ENCODE data around the gene MUC6. TPM values are rescaled to one million over a fixed set of nuclear protein-coding genes. Genes with fewer than 3 reads are reported as not detected.

Gene MUC6
- total RNA-seq, 2 donors from 2014 or later, result not detected

DNA sequence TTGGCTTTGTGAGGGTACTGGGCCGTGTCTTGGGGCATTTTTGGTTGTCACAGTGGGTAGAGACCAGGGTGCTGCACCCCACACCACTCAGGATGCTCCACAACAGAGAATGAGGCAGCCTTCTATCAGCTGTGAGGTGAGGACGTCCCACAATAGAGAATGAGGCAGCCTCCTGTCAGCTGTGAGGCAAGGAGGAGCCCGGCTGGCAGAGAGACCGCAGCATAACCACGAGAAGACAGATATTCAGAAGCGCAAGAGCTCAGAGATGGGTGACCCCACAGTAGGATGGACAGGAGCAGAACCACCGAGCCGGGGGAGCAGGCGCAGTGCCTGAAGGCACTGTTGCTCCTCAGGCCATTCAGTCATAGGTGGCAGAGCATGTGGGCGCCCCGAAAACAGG, 63.3 kb downstream of the MUC6 start:
- no peak for DNase-seq (ENCODE audit: low spot score)
- Histone ChIP-seq H3K27me3 (no peaks in the 10 kb centered on the region), H3K27ac (no peak overlapping the region), H3K4me3 (no peak overlapping the region), H3K9me3 (no peaks in the 10 kb centered on the region), H3K36me3 (peaks cover 53% of the 10 kb centered on the region), H3K4me1 (peaks cover 0 to 14% of the 10 kb centered on the region in 2 donors)
- TF ChIP-seq, protein P1, sequence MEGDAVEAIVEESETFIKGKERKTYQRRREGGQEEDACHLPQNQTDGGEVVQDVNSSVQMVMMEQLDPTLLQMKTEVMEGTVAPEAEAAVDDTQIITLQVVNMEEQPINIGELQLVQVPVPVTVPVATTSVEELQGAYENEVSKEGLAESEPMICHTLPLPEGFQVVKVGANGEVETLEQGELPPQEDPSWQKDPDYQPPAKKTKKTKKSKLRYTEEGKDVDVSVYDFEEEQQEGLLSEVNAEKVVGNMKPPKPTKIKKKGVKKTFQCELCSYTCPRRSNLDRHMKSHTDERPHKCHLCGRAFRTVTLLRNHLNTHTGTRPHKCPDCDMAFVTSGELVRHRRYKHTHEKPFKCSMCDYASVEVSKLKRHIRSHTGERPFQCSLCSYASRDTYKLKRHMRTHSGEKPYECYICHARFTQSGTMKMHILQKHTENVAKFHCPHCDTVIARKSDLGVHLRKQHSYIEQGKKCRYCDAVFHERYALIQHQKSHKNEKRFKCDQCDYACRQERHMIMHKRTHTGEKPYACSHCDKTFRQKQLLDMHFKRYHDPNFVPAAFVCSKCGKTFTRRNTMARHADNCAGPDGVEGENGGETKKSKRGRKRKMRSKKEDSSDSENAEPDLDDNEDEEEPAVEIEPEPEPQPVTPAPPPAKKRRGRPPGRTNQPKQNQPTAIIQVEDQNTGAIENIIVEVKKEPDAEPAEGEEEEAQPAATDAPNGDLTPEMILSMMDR (IDR thresholded peaks at IDR 0.05), result no peak

DNA sequence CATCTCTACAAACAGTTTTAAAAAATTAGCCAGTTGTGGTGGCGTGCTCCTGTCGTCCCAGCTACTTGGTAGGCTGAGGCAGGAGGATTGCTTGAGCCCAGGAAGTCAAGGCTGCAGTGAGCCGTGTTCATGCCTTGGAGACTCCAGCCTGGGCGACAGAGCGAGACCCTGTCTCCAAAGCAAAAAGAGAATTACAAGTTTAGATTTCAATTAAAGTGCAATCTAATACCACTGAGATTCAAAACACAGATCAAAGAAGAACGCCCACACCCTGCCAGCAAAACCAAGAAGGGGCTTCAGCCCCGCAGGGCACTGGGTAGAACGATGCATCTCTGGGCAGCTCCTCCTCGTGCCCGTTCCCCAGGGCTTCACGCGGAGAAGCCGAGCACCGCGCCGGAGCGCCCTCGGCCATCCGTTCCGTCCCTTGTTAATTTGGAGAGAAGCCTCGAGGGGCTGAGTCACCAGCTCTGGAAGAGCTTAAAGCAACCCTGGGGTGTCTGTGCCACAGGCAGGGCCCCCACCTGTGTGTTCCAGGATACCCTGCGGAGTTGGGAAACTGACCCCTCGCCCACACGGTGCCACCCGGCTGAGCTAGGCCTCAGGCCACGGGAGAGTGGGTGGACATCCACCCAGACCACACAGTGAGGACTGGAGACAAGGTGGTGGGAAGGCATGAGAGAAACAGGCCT, 63.9 kb downstream of the MUC6 start:
- DNase-seq (ENCODE audit: low spot score), result no peak
- no peaks in the 10 kb centered on the region for H3K9me3 ChIP-seq
- TF ChIP-seq, protein P1 (IDR thresholded peaks at IDR 0.05), result no peak

DNA sequence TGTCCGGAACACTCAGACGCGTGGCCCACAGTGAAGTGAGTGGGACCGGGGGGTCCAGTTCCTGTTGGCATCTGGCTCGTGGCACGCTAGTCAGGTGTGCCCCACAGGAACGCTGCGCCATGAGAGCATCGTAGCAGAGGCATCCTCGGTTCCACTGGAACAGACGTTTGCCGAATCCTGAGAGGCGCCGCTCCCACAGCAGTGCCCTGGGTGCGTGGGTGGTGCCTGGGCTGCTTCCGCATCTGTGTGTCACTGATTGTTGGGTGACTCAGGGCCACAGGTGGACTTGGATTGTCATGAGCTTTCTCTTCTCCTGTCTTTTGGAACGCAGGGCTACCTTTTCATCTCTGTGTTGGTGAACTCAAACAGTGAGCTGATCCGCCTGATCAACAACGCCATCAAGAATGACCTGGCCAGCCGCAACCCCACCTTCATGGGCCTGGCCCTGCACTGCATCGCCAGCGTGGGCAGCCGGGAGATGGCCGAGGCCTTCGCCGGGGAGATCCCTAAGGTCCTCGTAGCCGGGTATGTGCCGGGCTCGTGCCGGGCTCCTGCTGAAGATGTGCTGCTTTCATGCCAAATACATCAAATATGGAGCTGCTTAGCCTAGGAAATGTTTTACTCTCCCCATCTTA, 64.7 kb downstream of the MUC6 start:
- no peak for DNase-seq (ENCODE audit: low spot score)
- TF ChIP-seq, protein P1 (IDR thresholded peaks at IDR 0.05), result no peak
- Histone ChIP-seq H3K4me3 (no peak overlapping the region), H3K27ac (no peak overlapping the region), H3K9me3 (no peaks in the 10 kb centered on the region), H3K27me3 (no peaks in the 10 kb centered on the region), H3K4me1 (peaks cover 0 to 13% of the 10 kb centered on the region in 2 donors), H3K36me3 (peaks cover 41% of the 10 kb centered on the region)

More for the DNA sequence above, 63.9 kb downstream of the MUC6 start:
- no peak overlapping the region for H3K27ac ChIP-seq
- no peaks in the 10 kb centered on the region for H3K27me3 ChIP-seq
- no peak overlapping the region for H3K4me3 ChIP-seq
- peaks cover 48% of the 10 kb centered on the region for H3K36me3 ChIP-seq
- peaks cover 0 to 14% of the 10 kb centered on the region in 2 donors for H3K4me1 ChIP-seq

DNA sequence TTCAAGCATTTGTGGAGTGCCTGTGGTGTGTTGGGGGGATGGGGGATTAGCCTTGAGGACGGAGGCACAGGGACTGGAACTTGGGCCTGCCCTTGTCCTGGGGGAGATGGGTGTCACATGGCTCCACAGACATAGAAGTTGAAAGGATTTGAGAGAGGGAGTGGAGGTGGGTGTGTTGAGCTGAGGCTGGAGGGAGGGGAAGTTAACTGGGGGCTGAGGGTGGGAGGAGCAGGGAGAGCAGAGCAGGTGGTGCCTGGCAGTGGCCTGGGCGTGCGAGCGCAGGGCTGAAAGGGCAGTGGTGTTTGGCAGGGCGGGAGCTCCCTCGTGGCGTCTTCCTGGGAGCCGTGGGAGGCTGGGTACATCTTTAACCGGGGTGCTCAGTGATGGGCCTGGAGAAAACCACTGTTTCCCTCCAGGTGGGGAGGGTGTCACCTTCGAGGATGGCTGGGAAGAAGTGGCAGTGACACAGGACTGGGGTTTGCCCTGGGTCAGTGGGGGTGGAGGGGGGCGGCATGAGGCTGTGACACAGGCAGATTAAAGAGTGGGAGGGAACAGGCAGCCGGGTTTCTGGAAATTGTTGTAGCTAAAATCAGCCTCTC, 65.3 kb downstream of the MUC6 start:
- Histone ChIP-seq H3K4me1 (peaks cover 0 to 13% of the 10 kb centered on the region in 2 donors), H3K9me3 (no peaks in the 10 kb centered on the region), H3K27me3 (no peaks in the 10 kb centered on the region), H3K4me3 (no peak overlapping the region), H3K27ac (no peak overlapping the region), H3K36me3 (peaks cover 41% of the 10 kb centered on the region)
- TF ChIP-seq, protein P1 (IDR thresholded peaks at IDR 0.05), result no peak
- no peak for DNase-seq (ENCODE audit: low spot score)

DNA sequence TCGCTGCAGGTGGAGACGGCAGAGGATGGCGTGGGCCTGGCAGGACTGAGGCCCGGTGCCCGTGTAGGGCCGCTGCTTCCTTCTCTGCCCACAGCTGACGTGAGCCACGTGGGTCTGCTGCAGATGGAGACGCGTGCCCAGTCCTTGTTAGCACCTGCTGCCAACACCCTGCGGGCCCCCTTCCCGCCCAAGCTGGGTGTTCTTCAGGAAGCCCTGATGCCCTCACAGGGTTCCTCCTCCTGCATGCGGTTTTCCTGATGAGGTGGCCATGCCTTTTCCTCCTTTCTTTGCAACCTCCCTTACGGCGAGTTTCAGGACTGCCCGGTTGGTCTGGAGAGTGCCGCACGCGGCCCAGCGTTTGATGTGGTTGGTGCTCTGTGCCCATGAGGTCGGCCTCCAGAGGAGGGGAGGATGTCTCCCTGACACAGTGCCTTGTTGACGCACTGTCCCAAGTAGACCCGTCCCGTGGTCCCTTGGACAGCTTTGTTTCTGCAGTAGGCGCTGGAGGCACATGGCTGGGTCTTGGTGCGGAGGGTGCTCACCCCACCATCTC, 66.1 kb downstream of the MUC6 start:
- TF ChIP-seq, protein P1 (IDR thresholded peaks at IDR 0.05), result no peak
- Histone ChIP-seq H3K9me3 (no peaks in the 10 kb centered on the region), H3K4me1 (peaks cover 0 to 12% of the 10 kb centered on the region in 2 donors), H3K36me3 (peaks cover 41% of the 10 kb centered on the region), H3K27ac (no peak overlapping the region), H3K27me3 (no peaks in the 10 kb centered on the region), H3K4me3 (no peak overlapping the region)
- no peak for DNase-seq (ENCODE audit: low spot score)
